A673 (cell line): ENCODE measurements around the gene NFATC1.

ENCODE experiments used
- EZH2 ChIP-seq: fragments of 200-600 bp; sonication (generic); IDR thresholded peaks from 2 replicates; pipeline ENCODE4 v1.6.1; 2017; ENCODE audit warnings: borderline replicate concordance, low read depth, mild to moderate bottlenecking, mixed read lengths, antibody characterized with exemption, low read length; ENCODE audit not compliant: poor library complexity, severe bottlenecking
- TF ChIP-seq, protein P1 (sequence below): fragments of 300-800, 200-600 bp; sonication (generic); conservative IDR thresholded peaks from 2 replicates; pipeline ENCODE4 v1.5.1; 2017; ENCODE audit warnings: low read depth, mild to moderate bottlenecking, antibody characterized with exemption, low read length, moderate library complexity, mixed read lengths

DNA sequence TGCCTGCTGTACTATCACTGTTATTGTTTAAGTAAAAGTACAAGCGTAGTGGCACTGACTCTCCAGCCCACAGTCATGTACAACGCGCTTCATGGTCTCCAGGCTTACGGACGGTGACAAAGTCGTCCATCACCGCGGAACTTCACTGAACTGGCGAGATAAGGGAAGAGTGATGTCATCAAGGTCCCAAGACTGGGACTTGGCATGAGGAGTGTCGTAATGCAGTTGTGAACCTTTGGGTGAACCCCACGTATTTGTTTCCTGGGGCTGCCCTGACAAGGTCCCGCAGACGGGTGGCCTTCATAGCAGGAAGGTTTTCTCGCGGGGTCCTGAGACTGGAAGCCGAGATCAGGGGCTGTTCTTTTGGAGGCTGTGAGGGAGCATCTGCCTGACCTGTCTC, 17.3 kb downstream of the NFATC1 start:
- TF ChIP-seq, protein P1, sequence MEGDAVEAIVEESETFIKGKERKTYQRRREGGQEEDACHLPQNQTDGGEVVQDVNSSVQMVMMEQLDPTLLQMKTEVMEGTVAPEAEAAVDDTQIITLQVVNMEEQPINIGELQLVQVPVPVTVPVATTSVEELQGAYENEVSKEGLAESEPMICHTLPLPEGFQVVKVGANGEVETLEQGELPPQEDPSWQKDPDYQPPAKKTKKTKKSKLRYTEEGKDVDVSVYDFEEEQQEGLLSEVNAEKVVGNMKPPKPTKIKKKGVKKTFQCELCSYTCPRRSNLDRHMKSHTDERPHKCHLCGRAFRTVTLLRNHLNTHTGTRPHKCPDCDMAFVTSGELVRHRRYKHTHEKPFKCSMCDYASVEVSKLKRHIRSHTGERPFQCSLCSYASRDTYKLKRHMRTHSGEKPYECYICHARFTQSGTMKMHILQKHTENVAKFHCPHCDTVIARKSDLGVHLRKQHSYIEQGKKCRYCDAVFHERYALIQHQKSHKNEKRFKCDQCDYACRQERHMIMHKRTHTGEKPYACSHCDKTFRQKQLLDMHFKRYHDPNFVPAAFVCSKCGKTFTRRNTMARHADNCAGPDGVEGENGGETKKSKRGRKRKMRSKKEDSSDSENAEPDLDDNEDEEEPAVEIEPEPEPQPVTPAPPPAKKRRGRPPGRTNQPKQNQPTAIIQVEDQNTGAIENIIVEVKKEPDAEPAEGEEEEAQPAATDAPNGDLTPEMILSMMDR: no peak
- TF ChIP-seq EZH2: no peak
